Caki2 (cell line): Measurements from ENCODE around the gene COL5A1. TPM values are rescaled to one million over a fixed set of nuclear protein-coding genes. Genes with fewer than 3 reads are reported as not detected.

ENCODE experiments used
- DNase-seq: peaks from one replicate; pipeline ENCODE4 v3.0.0-alpha.2; 2015; ENCODE audit warnings: low read depth
- in situ Hi-C: cut with HindIII; loops from 2 replicates; pipeline ENCODE4 v1.10.0; 2016; ENCODE audit warnings: low sequenced_read_pairs, low pct_unique_long_range_greater_than_20kb, mixed read lengths
- total RNA-seq: library from RNA; depleted of rRNA; stranded (reverse); fragments of >200 nt; shearing (Covaris generic); gene quantifications from 2 replicates; pipeline ENCODE4 v1.2.3, GENCODE V29; 2014; ENCODE audit warnings: low replicate concordance

Gene COL5A1
- total RNA-seq, 1 experiment from 2014 or later, result 21.3 TPM

- no peak for DNase-seq
- in situ Hi-C loops, result no loop called here
These were observed 153.8 kb downstream of the COL5A1 start for GRCh38 chr9:134795446-134795845.

- DNase-seq, result no peak
- in situ Hi-C loops, result no loop called here
These were observed 155.3 kb downstream of the COL5A1 start for GRCh38 chr9:134796882-134797281.

GRCh38 chr9:134800791-134801339 is 159.3 kb downstream of the COL5A1 start:
- in situ Hi-C loops, result no loop called here
- no peak for DNase-seq

- in situ Hi-C loops, result no loop called here
- DNase-seq, result no peak
These were observed 160.7 kb downstream of the COL5A1 start for GRCh38 chr9:134802216-134802795.

GRCh38 chr9:134804871-134805270 is 163.3 kb downstream of the COL5A1 start:
- in situ Hi-C loops, result no loop called here
- DNase-seq, result no peak

GRCh38 chr9:134807716-134808446 is 166.3 kb downstream of the COL5A1 start:
- in situ Hi-C loops, result no loop called here
- DNase-seq, result no peak

GRCh38 chr9:134808447-134808792 is 166.8 kb downstream of the COL5A1 start:
- no peak for DNase-seq
- in situ Hi-C loops, result no loop called here

GRCh38 chr9:134809292-134809691 is 167.7 kb downstream of the COL5A1 start:
- in situ Hi-C loops, result no loop called here
- no peak for DNase-seq

GRCh38 chr9:134809826-134810225 is 168.2 kb downstream of the COL5A1 start:
- in situ Hi-C loops, result no loop called here
- DNase-seq, result no peak

- in situ Hi-C loops, result no loop called here
- no peak for DNase-seq
These were observed 169.6 kb downstream of the COL5A1 start for GRCh38 chr9:134811079-134811672.

GRCh38 chr9:134811673-134812342 is 170.2 kb downstream of the COL5A1 start:
- in situ Hi-C loops, result no loop called here
- peak; percentile 4 for DNase-seq

- no peak for DNase-seq
- in situ Hi-C loops, result no loop called here
These were observed 170.7 kb downstream of the COL5A1 start for GRCh38 chr9:134812343-134812673.

- in situ Hi-C loops, result no loop called here
- DNase-seq, result no peak
These were observed 172.2 kb downstream of the COL5A1 start for GRCh38 chr9:134813841-134814240.

GRCh38 chr9:134814598-134815215 is 173.1 kb downstream of the COL5A1 start:
- no peak for DNase-seq

GRCh38 chr9:134815435-134816214 is 174.0 kb downstream of the COL5A1 start:
- in situ Hi-C loops, result no loop called here
- DNase-seq, result no peak

More at GRCh38 chr9:134814598-134815215, 173.1 kb downstream of the COL5A1 start:
- in situ Hi-C loops, result no loop called here

- no peak for DNase-seq
- in situ Hi-C loops, result no loop called here
These were observed 174.7 kb downstream of the COL5A1 start for GRCh38 chr9:134816264-134816663.

- no peak for DNase-seq
- in situ Hi-C loops, result no loop called here
These were observed 176.5 kb downstream of the COL5A1 start for GRCh38 chr9:134818000-134818568.

- in situ Hi-C loops, result no loop called here
- no peak for DNase-seq
These were observed 177.0 kb downstream of the COL5A1 start for GRCh38 chr9:134818591-134818990.
